ENCODE results near the gene NACC1.

- no peak for TF ChIP-seq GABPA (IDR thresholded peaks at IDR 0.05 in 1 of 2, conservative IDR thresholded peaks at IDR 0.05 in 1 of 2)
- no peak for TF ChIP-seq CTCF (IDR thresholded peaks at IDR 0.05; ENCODE audit: low read depth, low read length, missing input control)
- TF ChIP-seq RAD21 (IDR thresholded peaks at IDR 0.05): no peak
These were observed 20.3 kb downstream of the NACC1 start for GRCh38 chr19:13138171-13138915.
